ENCODE data around the gene CGNL1.

CGNL1 gene

GRCh38 chr15:57385923-57386390, 9.7 kb downstream of the CGNL1 start:
- no peak for DNase-seq

DNA sequence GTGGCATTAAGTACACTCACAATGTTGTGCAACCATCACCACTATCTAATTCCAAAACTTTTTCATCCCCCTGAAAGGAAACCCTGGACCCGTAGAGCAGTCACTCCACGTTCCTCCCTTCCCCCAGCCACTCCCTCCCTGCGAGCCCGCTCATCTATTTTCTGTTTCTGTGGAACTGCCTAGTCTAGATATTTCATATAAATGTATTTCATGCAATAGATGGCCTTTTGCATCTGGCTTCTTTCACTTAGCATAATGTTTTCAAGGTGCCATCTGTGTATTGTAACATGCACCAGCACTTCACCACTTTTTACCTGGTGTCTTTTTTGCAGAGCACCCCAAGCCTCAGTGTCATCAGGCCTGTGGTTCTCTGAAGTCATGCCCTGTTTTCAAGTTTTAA, 10.7 kb downstream of the CGNL1 start:
- DNase-seq: no peak

DNA sequence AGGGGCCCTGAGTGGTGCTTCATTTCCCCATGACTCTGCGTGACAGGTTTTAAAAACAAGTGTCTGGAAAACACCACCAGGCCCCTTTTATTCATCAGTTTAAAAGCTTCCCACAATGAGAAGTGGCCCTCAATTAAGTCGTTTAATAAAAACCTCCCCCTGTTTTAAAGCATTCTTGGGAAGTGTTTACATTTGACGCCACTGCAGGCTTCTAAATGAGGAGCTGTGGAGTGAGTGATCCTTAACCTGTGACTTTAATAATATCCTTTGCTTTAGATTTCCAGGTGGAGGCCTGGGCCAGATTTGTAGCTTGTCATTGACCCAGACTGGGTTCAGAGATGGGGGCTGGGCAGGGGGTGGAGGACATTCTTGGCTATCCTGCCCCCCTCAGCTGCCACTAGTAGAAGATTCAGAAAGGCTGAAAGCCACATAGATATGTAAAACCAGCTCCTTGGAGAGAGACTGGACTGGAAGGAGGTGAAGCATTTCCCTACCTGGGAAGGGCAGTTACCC, 11.3 kb downstream of the CGNL1 start:
- no peak for DNase-seq

- no peak for DNase-seq
These were observed 12.2 kb downstream of the CGNL1 start for GRCh38 chr15:57388464-57388863.

DNA sequence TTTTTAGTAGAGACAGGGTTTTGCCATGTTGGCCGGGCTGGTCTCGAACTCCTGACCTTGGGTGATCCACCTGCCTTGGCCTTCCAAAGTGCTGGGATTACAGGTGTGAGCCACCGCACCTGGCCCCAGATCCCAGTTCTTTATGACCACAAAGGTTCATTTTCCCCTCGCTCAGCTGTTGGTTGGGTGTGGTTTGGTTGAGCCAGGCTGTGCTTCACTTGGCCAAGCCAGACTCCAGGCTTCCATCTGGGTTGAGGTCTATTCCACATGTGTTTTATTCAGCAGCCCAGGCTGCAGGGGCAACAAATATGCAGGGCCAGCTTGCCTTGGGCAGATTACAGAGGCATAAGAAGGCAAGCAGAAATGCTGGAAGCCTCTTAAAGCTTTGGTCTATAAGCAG, 13.7 kb downstream of the CGNL1 start:
- no peak for DNase-seq

DNA sequence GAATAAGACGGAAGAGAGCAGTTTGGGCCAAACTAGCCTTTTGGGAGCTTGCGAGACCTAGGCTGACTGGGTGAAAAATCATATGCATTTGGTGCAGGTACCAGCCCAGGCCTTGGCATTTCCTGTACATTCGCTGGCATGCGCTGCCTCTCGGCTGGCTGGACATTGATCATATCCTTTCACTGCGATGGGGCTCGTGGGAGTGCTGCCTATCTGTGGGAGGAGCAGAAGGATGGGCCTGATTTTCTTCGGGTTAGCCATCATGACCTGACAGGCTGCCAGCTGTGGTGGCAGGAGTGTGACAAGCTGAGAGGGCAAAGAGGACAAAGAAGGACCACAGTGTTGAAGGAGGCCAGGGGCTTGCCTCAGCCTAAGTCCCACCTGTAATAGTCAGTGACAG, 14.3 kb downstream of the CGNL1 start:
- no peak for DNase-seq

- no peak for DNase-seq
These were observed 15.2 kb downstream of the CGNL1 start for GRCh38 chr15:57391537-57391936.

DNA sequence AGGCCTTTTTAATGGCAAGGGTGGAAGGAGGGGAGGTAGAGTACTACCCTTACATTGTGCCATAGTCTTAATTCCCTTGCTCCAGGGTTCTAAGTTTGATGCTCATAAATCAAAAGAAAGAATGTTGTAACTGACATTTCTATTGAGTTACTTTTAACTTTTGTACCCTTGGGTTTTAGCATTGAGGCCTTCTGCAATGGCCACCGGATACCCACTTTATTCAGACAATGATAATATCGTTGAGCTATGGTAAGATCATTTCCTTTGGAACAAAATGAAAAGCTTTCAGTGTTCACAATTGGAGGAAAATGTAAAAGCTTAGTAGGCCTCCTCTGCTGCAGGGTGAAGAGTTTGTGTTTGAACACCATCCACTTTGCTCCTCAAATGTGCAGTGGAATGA, 16.8 kb downstream of the CGNL1 start:
- DNase-seq: no peak

DNA sequence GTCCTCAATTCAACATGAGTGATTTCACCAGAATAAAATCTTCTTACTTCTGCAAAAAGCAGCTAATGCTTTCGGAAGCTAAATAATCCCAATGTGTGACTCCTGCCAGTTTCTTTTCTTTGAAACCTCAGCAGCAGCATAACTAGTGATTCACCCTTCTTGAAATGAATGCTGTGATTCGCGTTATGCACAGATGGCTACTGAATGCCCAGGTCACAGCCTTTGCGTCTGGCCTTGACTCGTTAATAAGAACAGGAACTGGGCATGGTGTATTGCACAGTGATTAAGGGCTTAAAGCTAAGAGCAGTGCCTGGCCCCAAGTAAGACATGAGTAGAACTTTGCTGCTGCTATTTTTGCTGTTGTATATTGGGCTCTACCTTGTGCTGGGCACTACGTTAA, 19.0 kb downstream of the CGNL1 start:
- no peak for DNase-seq

GRCh38 chr15:57398336-57398735, 22.0 kb downstream of the CGNL1 start:
- DNase-seq: no peak

DNA sequence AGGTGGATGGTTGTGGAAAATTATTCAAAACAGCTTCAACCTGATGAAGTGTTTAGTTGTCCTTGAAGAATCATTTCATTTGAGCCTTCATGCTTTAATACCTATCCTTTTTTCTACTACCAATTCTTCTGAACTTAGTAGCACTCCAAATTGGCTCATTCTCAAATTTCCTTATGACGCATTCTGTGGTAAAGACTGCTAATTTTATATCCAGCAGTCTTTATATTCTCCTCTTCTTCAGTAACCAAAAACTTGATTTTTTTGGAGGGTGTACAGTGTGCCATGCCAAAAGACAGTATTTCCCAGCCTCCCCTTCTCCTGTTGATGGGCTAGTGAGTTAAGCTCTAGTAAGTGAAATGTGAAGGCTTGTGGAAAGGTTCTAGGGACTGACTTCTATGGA, 25.2 kb downstream of the CGNL1 start:
- no peak for DNase-seq

DNA sequence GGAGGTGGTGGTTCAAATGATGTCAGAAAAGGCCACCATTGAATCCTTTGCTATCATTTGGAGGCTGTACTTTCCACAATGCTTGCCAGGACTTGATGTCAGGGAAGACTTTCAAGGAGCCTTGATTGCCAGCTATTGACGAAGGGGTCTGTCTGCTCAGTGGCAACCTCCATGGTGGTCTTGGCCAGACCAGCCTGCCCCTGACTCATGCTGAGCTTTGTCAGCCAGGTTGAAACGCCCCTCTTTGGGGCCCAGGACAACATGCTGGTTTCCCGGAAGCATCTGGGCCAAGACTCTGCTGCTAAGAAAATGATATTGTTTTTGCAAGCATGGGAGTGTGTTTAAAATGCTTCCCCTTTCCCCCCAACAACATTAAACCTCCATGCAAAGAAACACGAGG, 26.7 kb downstream of the CGNL1 start:
- DNase-seq: no peak

DNA sequence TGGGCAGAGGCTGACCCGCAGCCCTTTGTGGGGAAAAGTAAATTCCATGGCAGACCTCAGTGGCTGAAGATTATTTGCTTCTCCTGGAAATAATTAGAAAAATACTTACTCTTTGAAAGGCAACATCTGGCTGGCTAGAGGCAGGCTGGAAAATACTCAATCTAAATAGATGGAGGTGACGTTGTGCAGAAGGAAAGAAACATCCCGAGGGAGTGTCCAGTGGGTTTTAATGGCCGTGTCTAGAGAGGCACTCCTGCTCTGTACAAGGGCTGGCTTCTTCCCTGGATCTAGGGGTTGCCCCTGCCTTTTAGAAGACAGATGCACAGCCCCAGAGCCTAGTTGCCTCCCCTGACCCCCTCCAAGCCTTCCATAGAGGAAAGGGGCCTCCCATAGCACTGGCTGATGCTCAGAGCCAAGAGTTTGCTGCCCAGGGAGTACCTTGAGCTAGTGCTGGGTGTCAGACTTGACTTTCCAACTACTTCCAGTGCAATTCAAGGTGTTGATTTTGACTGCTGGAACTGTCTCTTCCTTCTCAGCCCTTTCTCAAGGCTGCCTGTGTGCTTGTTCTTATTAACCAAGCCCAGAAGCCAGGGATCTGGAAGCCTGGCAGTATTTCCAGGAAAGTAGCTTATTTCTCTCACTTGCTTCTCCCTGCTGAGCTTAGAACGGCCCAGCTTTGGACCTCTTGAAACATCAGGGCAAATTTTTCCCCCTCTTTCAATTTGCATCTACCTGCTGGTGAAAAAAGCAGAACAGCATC, 27.4 kb downstream of the CGNL1 start:
- DNase-seq: no peak

DNA sequence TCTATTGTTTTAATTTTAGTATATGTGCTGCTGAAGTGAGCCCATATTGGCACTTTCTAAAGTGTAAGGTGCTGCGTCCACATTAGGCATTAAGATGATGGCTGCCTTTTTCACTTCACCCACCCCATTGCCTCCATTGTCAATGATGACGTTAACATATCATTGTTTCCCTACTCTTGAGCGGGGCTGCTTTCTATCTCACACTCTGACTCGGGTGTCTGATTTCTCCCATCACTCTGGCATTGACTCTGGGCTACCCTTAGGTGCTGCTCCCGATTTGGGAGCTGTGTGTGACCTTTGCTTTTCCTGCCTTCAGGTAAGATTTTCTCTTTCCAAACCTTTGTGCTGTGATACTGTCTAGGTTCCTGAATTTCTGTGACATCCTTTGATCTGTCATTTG, 28.8 kb downstream of the CGNL1 start:
- no peak for DNase-seq

- no peak for DNase-seq
These were observed 29.9 kb downstream of the CGNL1 start for GRCh38 chr15:57406062-57406772.

DNA sequence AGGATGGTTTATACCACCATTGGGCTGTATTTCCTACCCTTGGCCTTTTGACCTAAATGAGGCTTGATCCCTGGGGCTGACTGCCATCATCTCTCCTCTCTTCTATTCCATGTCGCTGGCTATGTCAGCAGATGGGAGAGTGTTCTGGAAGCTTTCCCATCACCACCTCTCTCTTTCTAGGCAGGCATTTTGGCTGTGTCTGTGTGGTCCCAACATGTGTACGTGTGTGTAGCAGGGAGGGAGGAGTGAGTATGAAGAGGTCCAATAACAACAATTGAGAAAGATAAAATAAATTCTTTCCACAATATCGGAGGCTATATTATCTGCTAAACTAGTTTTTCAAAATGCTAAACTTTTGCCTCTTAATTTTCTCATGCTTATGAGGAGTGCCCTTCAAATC, 34.1 kb downstream of the CGNL1 start:
- DNase-seq: no peak

DNA sequence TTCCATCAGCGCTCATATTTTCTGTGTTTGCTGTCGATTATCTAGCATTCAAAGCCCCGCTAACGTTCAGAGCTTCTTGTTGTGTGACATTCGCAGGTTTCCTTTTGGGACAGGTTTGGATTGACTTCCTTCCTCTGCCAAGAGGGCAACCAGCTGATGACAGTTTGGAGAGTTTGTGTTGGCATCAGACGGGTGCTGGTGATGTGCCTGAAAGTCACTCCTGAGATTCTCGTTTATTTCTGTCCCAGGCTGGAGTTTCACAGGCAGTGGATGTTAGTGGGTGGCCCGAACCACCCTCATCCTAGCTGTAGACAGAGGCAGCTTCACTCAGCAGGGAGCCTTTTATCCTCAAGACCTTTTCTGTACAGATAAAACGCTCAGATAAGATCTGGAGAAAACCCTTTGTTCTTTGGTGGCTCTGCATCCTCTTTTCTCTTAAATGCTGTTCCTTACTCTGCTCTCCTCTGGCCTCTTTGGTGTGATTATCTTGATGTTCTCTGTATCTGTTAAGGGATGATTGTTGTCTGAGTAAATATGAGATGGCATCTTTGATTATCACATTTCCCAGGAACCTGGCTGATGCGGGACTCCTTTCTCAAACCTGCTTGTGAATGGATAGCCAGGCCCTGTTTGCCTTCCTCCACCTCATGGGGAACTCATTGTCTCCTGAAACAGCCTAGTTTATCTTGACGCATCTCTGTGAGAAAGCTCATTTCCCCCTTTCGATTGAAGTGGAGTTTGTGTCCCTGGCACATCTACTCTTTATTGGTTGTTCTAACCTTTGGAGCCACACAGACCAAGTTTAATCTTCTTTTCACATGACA, 35.9 kb downstream of the CGNL1 start:
- no peak for DNase-seq

DNA sequence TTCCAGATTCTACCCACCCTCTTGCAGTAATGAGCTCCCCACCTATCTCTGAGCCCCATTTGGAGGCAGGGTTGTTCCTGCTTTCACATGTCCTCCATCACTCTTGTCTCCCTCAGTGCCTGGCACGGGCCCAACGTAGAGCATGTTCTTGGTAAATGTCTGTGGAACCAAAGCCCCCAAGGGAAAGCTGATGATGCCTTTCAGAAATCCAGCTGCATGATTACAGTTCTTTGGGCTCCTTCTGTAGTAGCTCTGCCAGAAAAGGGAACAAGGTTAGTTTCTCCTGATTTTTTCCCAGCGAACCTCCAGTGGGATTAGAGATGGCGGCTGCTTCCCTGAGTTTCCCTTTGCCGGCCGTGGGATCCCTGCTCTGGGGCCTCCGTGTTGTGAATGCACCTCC, 39.3 kb downstream of the CGNL1 start:
- DNase-seq: no peak

DNA sequence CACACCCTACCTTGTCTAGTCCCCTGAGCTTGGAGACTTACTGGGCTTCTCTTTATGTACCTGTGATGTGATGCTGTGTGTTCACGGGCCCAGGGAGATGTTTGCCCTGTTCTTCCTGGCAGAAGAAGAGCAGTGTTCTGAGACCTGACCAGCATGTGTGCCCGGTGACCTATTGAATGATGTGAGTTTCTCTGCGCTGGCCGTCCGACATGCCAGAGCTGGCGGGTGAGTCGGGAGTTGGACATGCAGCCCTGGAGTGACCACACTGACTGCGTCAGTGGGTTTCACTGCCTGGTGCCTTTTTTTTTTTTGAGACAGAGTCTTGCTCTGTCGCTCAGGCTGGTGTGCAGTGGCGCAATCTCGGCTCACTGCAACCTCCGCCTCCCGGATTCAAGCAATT, 42.3 kb downstream of the CGNL1 start:
- no peak for DNase-seq

GRCh38 chr15:57419335-57419734, 43.0 kb downstream of the CGNL1 start:
- DNase-seq: no peak

GRCh38 chr15:57421110-57421509, 44.8 kb downstream of the CGNL1 start:
- no peak for DNase-seq

DNA sequence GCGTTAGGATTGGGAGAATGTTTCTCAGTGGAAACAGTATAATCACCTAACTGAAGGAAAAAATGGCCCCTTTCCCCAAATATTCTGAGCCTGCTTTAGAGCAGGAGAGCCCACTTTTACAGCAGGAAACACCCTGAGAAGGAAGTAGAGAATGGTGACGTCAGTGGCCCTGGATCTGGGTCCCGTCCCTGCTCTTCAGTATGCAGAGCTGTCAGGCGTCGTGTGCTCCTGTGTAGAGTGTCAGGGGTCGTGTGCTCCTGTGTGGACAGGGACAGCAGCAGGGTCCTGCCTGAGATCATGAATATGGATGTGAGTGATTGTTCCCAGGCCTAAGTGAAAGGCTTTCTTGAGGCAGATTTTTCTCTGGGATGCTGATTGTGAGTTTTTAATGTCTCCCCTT, 45.2 kb downstream of the CGNL1 start:
- DNase-seq: no peak

DNA sequence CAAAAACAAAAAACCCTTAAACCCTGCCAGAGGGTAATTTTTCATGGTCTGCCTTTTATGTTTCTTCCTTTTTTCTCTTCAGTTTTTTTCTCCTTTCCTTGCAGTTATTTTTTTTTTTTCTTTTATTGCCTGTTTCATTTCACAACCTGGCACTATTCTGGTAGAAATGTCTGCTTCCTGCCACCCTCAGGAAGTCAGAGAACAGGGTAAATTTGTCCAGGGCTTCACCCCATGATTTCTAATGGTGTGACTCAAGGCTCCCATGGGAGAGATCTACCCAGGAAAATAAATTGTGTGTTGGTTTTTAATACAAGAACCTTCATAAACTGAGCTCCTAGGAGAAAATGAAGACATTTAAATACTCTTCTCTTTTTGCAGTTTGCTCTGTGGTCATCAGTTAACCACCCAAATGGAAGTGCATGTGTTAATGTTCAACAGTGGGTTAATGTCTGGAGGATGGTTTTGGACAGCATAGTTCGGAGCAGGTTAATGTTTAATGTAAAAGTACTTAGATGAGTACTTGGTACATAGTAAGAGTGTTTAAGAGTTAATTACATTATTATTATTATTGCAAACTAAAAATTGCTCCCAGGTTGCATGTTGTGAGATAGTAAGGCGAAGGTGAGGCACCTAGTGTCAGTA, 45.9 kb downstream of the CGNL1 start:
- DNase-seq: no peak
